Measurements from ENCODE around the gene TWNK. TPM values are rescaled to one million over a fixed set of nuclear protein-coding genes. Genes with fewer than 3 reads are reported as not detected.

The TWNK gene
- total and polyA plus RNA-seq, 2 donors (not counting 3 experiments of a cell fraction or from before 2014, with no cell fraction given) = 5.6 to 10.9 TPM

DNA sequence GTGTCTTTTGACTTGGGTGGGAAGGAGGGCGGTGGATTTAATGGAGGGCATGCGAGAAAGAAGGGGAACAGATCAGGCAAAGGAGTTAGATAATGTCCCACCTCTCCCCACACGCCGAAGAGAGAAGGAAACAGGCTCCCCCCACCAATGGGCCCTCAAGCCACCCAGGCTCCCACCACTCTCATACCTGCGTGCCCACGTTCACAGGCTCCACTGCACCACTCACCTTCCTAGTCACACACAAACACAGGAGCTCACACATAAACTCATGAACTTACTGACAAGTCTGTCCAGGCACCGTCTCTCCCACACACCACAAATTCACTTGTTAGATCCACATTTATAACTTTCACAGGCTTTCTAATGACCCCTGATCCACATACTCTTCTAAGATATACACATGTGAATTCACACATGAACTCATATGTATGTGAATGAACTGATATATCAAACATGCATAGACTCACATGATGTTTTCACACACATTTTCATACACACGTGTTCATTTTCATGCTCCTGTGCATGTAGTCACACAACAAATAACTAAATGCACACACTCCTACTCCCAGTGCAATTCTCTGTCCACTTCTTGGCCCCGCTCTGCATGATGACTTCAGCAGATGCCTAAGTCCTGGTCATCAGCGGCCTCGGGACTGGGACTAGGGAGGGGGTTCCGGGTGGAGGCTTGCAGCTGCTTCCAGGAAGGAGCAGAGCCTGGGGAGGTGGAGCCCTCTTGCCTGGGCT, 13.7 kb downstream of the TWNK start:
- H3K79me2 ChIP-seq (ENCODE audit: control insufficient read depth, insufficient read depth, low read length) = peaks cover 34% of the 10 kb centered on the region
- no peaks in the 10 kb centered on the region for H4K20me1 ChIP-seq (replicated peaks; ENCODE audit: control insufficient read depth, extremely low read depth, insufficient read depth, low read length)
- no peaks in the 10 kb centered on the region for H3K27me3 ChIP-seq (ENCODE audit: control insufficient read depth in 2 of 2, insufficient read depth in 2 of 2, low read length in 2 of 2)
- H3K9me3 ChIP-seq (replicated peaks; ENCODE audit: control insufficient read depth, insufficient read depth, low read length) = no peaks in the 10 kb centered on the region
- peak overlapping the region; percentile 59 for H3K4me2 ChIP-seq (ENCODE audit: insufficient read depth, low read length)
- POLR2A ChIA-PET = no interaction called here
- peak; percentile 98 for FAIRE-seq
- no peak for TF ChIP-seq GATA2 (IDR thresholded peaks at IDR 0.05; ENCODE audit: insufficient read depth, insufficient read length, low read depth, low read length)
- no peak for TF ChIP-seq POLR2AphosphoS5 (IDR thresholded peaks at IDR 0.05; ENCODE audit: insufficient read depth, low read depth, low read length)
- TF ChIP-seq, protein P1, sequence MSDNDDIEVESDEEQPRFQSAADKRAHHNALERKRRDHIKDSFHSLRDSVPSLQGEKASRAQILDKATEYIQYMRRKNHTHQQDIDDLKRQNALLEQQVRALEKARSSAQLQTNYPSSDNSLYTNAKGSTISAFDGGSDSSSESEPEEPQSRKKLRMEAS (IDR thresholded peaks at IDR 0.05; ENCODE audit: insufficient read depth, insufficient read length) = no peak
- TF ChIP-seq FOS (IDR thresholded peaks at IDR 0.05; ENCODE audit: borderline replicate concordance, insufficient read depth, low read length) = peak; percentile 35
- peak; percentile 55 for TF ChIP-seq POLR2A (IDR thresholded peaks at IDR 0.05; ENCODE audit: low read depth, low read length)
- no peak for TF ChIP-seq MYC (IDR thresholded peaks at IDR 0.05; ENCODE audit: low read depth, low read length)
- no peak for TF ChIP-seq JUN (IDR thresholded peaks at IDR 0.05; ENCODE audit: borderline replicate concordance, insufficient read depth, insufficient read length, low read depth)
- no peak for TF ChIP-seq EZH2 (IDR thresholded peaks at IDR 0.05; ENCODE audit: borderline replicate concordance, low read depth, low read length, severe bottlenecking)
- TF ChIP-seq, protein P2, sequence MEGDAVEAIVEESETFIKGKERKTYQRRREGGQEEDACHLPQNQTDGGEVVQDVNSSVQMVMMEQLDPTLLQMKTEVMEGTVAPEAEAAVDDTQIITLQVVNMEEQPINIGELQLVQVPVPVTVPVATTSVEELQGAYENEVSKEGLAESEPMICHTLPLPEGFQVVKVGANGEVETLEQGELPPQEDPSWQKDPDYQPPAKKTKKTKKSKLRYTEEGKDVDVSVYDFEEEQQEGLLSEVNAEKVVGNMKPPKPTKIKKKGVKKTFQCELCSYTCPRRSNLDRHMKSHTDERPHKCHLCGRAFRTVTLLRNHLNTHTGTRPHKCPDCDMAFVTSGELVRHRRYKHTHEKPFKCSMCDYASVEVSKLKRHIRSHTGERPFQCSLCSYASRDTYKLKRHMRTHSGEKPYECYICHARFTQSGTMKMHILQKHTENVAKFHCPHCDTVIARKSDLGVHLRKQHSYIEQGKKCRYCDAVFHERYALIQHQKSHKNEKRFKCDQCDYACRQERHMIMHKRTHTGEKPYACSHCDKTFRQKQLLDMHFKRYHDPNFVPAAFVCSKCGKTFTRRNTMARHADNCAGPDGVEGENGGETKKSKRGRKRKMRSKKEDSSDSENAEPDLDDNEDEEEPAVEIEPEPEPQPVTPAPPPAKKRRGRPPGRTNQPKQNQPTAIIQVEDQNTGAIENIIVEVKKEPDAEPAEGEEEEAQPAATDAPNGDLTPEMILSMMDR (IDR thresholded peaks at IDR 0.05; ENCODE audit: extremely low read depth in 1 of 2, insufficient read depth in 1 of 2, low read depth in 1 of 2, low read length in 2 of 2) = no peak
- dilution Hi-C loops (cut with MboI; ENCODE audit: extremely low pct_ligation_motif_present, low sequenced_read_pairs) = no loop called here
- TSS peak; percentile 31 for BruUV-seq (replicated peaks)
- peak overlapping the region; percentile 94 for H3K9ac ChIP-seq (replicated peaks; ENCODE audit: extremely low read depth, insufficient read depth, low read length)
- CTCF ChIA-PET = interaction anchor here (1.6 to 12.6 kb wide), 3 partner anchors 11 to 66 kb away, joined by 3 to 254 read pairs (median 18); no protein-coding TSS in a partner anchor
- peak; percentile 93 for DNase-seq (ENCODE audit: low read depth, low spot score)
- H2AFZ ChIP-seq (ENCODE audit: low read depth, low read length) = no peak overlapping the region
- peak overlapping the region; percentile 83 for H3K27ac ChIP-seq (ENCODE audit: insufficient read depth, low read depth, low read length)
- H3K36me3 ChIP-seq (ENCODE audit: control insufficient read depth in 2 of 2, extremely low read depth in 1 of 2, insufficient read depth in 2 of 2, low read length in 2 of 2) = peaks cover 11 to 26% of the 10 kb centered on the region in 2 experiments
- H3K4me3 ChIP-seq (replicated peaks in 1 of 3; ENCODE audit: insufficient read depth in 1 of 3, low read depth in 1 of 3, low read length in 3 of 3) = peak overlapping the region in 2 of 3 experiments; percentile 79 to 85
- peaks cover 33% of the 10 kb centered on the region for H3K4me1 ChIP-seq (ENCODE audit: control insufficient read depth, extremely low read depth, insufficient read depth, low read length)
- no peaks in the 10 kb centered on the region for H3K9me1 ChIP-seq (replicated peaks; ENCODE audit: control insufficient read depth, extremely low read depth, insufficient read depth, low read length)
- intact Hi-C loops (cut with micrococcal nuclease) = loop anchor here (1.0 kb wide), 1 partner anchor 31 kb away; no protein-coding TSS in a partner anchor
